Immature natural killer cell (primary cell): ENCODE data around the gene SURF1. TPM values are rescaled to one million over a fixed set of nuclear protein-coding genes. Genes with fewer than 3 reads are reported as not detected.
A peak's percentile ranks its signal among the peaks of the same experiment; 100 is the strongest.

ENCODE experiments used
- DNase-seq, 3 donors: peaks; one replicate each; pipeline ENCODE4 v3.0.0; 2022; ENCODE audit warnings: mixed read lengths in 1 of 3
- H3K27ac Mint-ChIP-seq, 6 donors: one replicate each; pipeline ENCODE4 v1.8.0; 2020; ENCODE audit warnings: mixed read lengths in 6 of 6, mild to moderate bottlenecking in 5 of 6, inconsistent platforms in 4 of 6, moderate library complexity in 3 of 6
- H3K27me3 Mint-ChIP-seq, 3 donors: one replicate each; pipeline ENCODE4 v1.8.0; 2020 to 2021; ENCODE audit warnings: low read depth in 3 of 3, mild to moderate bottlenecking in 3 of 3, mixed read lengths in 3 of 3, moderate library complexity in 3 of 3, inconsistent platforms in 1 of 3
- H3K36me3 Mint-ChIP-seq, 3 donors: one replicate each; pipeline ENCODE4 v1.8.0; 2020; ENCODE audit warnings: mixed read lengths in 3 of 3, inconsistent platforms in 2 of 3, mild to moderate bottlenecking in 2 of 3
- H3K4me1 Mint-ChIP-seq, 2 donors: one replicate each; pipeline ENCODE4 v1.8.0; 2020; ENCODE audit warnings: inconsistent platforms in 2 of 2, mild to moderate bottlenecking in 2 of 2, mixed read lengths in 2 of 2, moderate library complexity in 1 of 2
- H3K4me3 Mint-ChIP-seq, 5 donors: one replicate each; pipeline ENCODE4 v1.8.0; 2020; ENCODE audit warnings: mild to moderate bottlenecking in 5 of 5, mixed read lengths in 5 of 5, inconsistent platforms in 3 of 5, moderate library complexity in 3 of 5
- H3K9me3 Mint-ChIP-seq, 6 donors: one replicate each; pipeline ENCODE4 v1.8.0; 2020; ENCODE audit warnings: mild to moderate bottlenecking in 6 of 6, mixed read lengths in 6 of 6, inconsistent platforms in 4 of 6, moderate library complexity in 3 of 6
- polyA plus RNA-seq, 3 donors: library from polyadenylated mRNA; unstranded; fragments of 300-500 nt; fragmentation: Illumina TruSeq; gene quantifications; one replicate each; pipeline ENCODE4 v1.2.3, GENCODE V29; 2021

Gene SURF1
- polyA plus RNA-seq, 3 donors from 2014 or later, result 104 to 153 (median 131) TPM

DNA sequence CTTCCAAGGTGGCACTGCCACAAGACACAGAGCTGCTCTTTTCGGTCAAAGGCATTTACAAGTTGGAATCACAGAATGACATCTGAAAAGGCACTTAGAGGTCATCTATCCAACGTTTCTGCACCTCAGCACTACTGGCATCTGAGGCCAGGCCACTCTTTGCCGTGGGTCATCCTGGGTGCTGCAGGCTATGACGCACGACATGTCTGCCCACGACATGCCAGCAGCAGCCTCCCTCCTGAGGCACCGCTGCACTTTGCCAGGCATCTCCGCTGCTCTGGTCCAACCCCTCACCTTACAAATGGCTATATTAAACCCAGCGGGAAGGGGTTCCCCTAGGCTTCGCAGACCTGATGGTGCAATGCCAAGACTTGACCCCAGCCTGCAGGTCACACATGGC, 11.5 kb upstream of the SURF1 start:
- H3K27me3 Mint-ChIP-seq, result peaks cover under 1 to 10% (median 5%) of the 10 kb centered on the region in 3 donors
- H3K36me3 Mint-ChIP-seq, result peaks cover 10 to 19% (median 15%) of the 10 kb centered on the region in 3 donors
- H3K4me3 Mint-ChIP-seq, result no peak overlapping the region
- H3K27ac Mint-ChIP-seq, result peak overlapping the region in 1 of 6 donors; percentile 18
- no peak for DNase-seq
- peaks cover 64 to 69% of the 10 kb centered on the region in 2 donors for H3K4me1 Mint-ChIP-seq
- no peaks in the 10 kb centered on the region for H3K9me3 Mint-ChIP-seq

DNA sequence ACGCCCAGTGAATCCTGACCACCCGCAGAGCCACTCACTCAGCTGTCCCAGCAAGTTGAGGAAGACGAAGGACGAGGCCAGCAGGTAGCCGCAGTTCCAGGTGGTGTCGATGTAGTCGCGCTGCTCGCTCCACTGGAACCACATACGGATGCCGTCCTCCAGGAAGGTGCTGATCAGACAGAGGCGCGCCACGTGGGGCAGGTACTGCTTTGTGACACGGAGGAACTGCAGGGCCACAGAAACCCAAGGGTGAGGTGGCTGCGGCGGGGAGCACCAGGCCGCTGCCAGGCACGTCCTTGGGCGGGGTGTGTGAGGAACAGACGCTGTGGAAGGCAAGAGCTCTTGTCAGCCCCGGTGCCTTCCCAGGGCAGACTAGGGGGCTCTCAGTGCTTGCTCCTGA, 10.9 kb upstream of the SURF1 start:
- DNase-seq, result no peak
- no peak overlapping the region for H3K4me3 Mint-ChIP-seq
- H3K27me3 Mint-ChIP-seq, result peaks cover 2 to 10% (median 5%) of the 10 kb centered on the region in 3 donors
- H3K4me1 Mint-ChIP-seq, result peaks cover 59 to 63% of the 10 kb centered on the region in 2 donors
- no peak overlapping the region for H3K27ac Mint-ChIP-seq
- peaks cover 10 to 21% (median 18%) of the 10 kb centered on the region in 3 donors for H3K36me3 Mint-ChIP-seq
- H3K9me3 Mint-ChIP-seq, result no peaks in the 10 kb centered on the region

DNA sequence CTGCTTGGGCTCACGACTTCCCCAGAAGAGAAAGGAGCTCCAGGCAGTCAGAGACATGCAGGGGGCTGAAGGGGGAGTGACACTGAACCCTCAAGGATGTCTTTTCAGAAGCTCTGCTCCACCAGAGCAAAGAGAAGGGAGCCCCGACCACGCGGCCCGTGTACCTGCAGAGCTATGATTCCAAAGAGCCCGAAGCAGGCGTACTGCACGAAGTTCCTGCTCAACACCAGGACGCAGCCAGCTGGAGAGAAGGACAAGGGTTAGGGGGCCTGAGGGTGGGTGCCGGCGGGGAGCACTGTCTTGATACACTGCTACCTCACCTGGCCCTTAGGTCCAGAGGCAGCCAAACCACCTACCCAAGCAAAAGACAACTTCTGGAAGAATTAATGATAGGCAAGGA, 10.1 kb upstream of the SURF1 start:
- peaks cover 2 to 16% (median 5%) of the 10 kb centered on the region in 3 donors for H3K27me3 Mint-ChIP-seq
- peaks cover 13 to 29% (median 22%) of the 10 kb centered on the region in 3 donors for H3K36me3 Mint-ChIP-seq
- no peak overlapping the region for H3K27ac Mint-ChIP-seq
- H3K9me3 Mint-ChIP-seq, result no peaks in the 10 kb centered on the region
- peaks cover 51 to 56% of the 10 kb centered on the region in 2 donors for H3K4me1 Mint-ChIP-seq
- no peak overlapping the region for H3K4me3 Mint-ChIP-seq
- no peak for DNase-seq

DNA sequence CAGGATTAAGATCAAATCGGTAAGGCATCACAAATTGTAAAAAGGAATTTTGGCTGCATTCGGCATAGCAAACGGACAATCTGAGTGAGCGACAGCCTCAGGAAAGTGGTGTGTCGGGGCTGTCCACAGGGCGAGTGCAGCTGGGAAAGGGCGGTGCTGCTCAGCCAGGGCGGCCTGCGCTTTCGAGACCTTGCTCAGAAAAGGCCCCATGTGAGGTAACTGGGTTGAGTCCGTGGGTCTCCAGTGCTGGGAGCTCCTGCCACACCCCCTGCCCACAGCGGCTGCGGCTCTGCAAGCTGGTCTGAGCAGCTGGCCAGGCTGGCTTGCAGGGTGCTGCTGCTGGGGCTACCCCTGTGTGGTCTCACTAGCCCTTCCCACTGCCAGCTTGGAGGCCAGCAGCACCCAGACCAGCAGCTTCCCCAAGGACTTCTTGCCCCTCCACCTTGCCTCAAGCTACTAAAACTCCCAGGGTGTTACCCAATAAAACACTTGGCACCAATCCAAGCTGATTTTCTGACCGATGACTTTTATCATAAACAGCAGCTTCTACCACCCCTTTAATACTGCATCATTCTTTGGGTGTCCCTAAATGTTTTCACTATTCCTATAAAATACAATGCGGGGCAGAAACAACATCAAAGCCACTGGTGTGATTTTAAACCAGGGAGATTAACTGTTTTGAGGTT, 6.2 kb upstream of the SURF1 start:
- H3K36me3 Mint-ChIP-seq, result peaks cover 9 to 35% (median 18%) of the 10 kb centered on the region in 3 donors
- peaks cover 32 to 35% of the 10 kb centered on the region in 2 donors for H3K4me1 Mint-ChIP-seq
- peaks cover 4 to 16% (median 6%) of the 10 kb centered on the region in 3 donors for H3K27me3 Mint-ChIP-seq
- DNase-seq, result no peak
- peak overlapping the region in 2 of 6 donors; percentile 34 to 66 for H3K27ac Mint-ChIP-seq
- H3K9me3 Mint-ChIP-seq, result no peaks in the 10 kb centered on the region
- H3K4me3 Mint-ChIP-seq, result no peak overlapping the region

DNA sequence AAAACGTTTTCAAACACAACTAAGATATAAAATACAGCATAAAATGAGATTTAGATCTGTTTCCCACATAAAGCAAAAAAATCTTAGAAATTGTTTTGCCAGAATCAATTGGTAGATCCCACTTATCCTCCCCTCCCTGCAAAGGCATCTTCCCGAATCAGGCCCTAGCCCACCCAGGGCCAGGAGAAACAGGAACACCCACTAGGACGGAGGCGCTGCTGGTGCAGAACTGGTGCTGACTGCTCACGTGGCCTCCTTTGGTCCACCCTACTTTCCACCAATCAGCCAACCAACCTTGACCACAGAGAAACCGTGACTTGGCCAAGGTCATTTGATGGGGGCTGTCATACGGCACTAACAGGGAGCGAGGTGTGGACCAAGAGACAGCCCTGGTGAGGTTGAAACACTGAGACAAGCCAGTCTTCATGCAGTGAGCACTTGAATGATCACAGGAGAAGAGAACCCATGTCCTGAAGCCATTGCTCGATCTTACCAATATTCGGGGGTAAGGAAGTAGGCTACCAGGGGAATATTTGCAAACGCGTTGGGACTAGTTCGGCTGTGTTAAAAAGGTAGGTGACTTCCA, 5.3 kb upstream of the SURF1 start:
- Mint-ChIP-seq H3K27ac (peak overlapping the region in 4 of 6 donors; percentile 12 to 66 (median 24)), H3K9me3 (no peaks in the 10 kb centered on the region), H3K4me1 (peaks cover 35 to 41% of the 10 kb centered on the region in 2 donors), H3K36me3 (peaks cover 9 to 35% (median 18%) of the 10 kb centered on the region in 3 donors), H3K4me3 (no peak overlapping the region), H3K27me3 (peaks cover 4 to 16% (median 7%) of the 10 kb centered on the region in 3 donors)
- no peak for DNase-seq

DNA sequence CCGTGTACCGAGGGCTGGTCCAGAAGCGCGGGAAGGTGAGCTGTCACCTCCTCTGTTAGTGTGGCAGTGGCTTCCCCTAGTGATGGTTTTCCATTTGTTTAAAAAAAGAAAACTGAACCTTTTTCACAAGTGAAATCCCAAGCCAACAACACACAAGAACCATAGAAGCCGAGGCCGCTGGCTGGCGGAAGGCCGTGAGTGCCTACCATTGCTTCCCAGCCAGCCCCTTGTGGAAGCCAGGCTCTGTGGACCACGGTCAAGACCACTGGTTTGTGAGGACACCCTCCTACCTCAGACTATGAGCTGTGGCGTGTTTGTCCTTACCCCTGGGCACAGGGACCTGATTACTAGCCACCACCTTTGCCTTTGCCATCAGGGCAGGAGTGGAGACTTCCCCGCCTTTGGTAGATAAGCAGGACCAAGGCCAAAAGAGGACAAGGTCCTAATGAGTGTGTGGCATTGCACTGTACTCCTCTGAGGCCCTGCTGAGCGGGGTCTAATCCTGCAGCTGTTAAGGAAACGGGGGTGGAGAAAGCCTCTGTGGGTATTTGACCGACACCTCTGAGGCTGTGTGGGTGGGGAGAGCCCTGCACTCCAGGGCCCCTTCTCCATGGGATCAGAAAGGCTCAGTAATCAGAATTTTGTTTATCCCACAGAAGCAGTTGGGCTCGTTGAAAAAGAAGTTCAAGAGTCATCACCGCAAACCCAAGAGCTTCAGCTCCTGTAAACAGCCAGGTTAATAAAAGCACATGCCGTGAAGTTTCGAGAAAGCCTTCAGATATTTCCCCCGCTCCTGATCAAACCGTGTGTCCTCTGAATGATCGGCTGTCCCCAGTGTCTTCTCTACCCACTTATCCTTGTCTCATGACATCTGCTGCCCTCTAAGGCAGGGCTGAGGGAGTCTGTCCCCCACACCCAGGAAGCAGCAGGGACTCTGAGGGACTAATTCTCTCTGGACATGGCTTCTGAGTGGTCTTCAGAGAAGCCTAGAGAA, 4.4 kb upstream of the SURF1 start:
- DNase-seq, result no peak
- H3K36me3 Mint-ChIP-seq, result peaks cover 9 to 29% (median 15%) of the 10 kb centered on the region in 3 donors
- H3K4me1 Mint-ChIP-seq, result peaks cover 33 to 36% of the 10 kb centered on the region in 2 donors
- H3K4me3 Mint-ChIP-seq, result peak overlapping the region in 1 of 5 donors; percentile 62
- H3K27me3 Mint-ChIP-seq, result peaks cover 4 to 18% (median 9%) of the 10 kb centered on the region in 3 donors
- peak overlapping the region in 4 of 6 donors; percentile 15 to 69 (median 65) for H3K27ac Mint-ChIP-seq
- no peaks in the 10 kb centered on the region for H3K9me3 Mint-ChIP-seq

DNA sequence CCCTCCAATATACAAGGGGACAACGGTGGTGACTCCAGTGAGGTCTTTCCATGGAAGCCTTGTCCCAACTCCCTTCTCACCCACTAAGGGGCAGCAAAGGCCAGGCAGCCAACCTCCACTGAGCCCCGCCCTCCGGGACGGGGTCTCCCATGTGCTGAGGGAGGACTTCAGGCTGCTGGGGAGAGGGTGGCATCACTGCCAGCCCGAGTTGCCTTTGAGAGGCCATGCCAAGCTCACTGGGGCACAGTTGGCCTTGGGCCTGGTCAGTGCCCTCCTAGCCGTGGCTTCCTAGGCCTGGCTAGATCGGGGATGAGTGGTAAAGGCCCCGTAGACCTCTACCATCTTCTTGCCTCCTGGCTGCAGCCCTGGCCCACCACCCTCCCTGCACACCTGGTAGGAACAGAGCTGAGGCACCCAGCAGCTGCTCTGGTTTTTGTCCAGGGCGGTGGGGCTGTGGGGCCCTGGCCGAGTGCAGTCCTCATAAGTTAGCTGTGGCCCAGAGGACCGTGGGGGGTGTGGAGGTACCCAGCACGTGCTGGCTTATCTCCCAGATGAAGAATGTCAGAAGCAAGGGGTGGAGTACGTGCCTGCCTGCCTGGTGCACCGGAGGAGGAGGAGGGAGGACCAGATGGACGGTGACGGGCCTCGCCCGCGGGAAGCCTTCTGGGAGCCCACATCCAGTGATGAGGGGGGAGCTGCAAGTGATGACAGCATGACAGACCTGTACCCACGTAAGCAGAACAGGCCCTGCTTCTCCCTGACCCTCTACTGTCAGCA, 3.3 kb upstream of the SURF1 start:
- Mint-ChIP-seq H3K4me3 (peak overlapping the region in 1 of 5 donors; percentile 84), H3K36me3 (peaks cover 9 to 25% (median 14%) of the 10 kb centered on the region in 3 donors), H3K27me3 (peaks cover 4 to 18% (median 9%) of the 10 kb centered on the region in 3 donors), H3K27ac (peak overlapping the region in 2 of 6 donors; percentile 43 to 72), H3K9me3 (no peaks in the 10 kb centered on the region), H3K4me1 (peaks cover 37 to 43% of the 10 kb centered on the region in 2 donors)
- DNase-seq, result no peak

DNA sequence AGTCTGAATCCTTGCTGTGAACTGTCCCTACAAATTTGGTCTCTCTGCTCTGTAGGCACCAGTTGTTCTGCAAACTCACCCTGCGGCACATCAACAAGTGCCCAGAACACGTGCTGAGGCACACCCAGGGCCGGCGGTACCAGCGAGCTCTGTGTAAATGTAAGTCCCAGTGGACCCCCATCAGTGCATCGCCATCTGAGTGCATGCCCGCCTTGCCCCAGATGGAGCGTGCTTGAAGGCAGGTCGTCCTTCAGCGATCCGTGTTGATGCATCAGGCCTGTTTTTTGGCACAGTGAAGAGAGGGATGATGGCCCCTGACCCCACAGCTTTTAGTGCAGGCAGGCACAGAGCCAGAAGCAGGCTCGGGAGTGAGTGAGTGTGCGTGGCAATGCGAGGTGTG, 1.4 kb upstream of the SURF1 start:
- peak overlapping the region in 5 of 6 donors; percentile 13 to 72 (median 30) for H3K27ac Mint-ChIP-seq
- no peak for DNase-seq

DNA sequence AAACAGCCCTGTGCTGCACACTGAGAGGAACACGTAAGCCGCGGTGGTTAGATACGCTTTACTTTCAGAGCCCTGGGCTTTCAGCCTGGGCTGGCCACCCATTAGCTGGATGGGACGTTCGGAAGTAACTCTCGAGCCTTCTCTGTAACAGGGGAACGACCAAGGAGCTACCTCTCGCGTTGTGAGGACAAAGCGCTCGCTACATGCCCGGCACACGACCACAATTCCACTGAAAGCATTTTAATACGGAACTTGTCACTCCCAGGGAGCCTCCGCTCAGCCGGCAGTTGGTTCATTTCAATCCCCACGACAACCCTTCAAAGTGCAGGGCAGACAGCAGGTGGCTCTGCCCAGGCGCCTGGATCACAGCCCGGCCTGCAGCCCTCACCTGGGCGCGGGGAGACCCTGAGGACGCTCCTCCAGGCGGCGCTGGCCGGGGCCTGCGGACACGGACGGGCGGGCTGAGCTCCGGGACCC, 368 bp downstream of the SURF1 start:
- H3K9me3 Mint-ChIP-seq, result no peaks in the 10 kb centered on the region
- H3K4me3 Mint-ChIP-seq, result peak overlapping the region; percentile 83 to 88 (median 86)
- H3K4me1 Mint-ChIP-seq, result peaks cover 32 to 33% of the 10 kb centered on the region in 2 donors
- H3K36me3 Mint-ChIP-seq, result peaks cover 6 to 18% (median 7%) of the 10 kb centered on the region in 3 donors
- H3K27ac Mint-ChIP-seq, result peak overlapping the region; percentile 78 to 93 (median 84)
- H3K27me3 Mint-ChIP-seq, result peaks cover 2 to 7% (median 6%) of the 10 kb centered on the region in 3 donors
- DNase-seq, result no peak

More for the DNA sequence above, 1.4 kb upstream of the SURF1 start:
- peaks cover 32 to 33% of the 10 kb centered on the region in 2 donors for H3K4me1 Mint-ChIP-seq
- peaks cover 2 to 17% (median 6%) of the 10 kb centered on the region in 3 donors for H3K27me3 Mint-ChIP-seq
- H3K36me3 Mint-ChIP-seq, result peaks cover 5 to 18% (median 7%) of the 10 kb centered on the region in 3 donors
- peak overlapping the region; percentile 67 to 86 (median 78) for H3K4me3 Mint-ChIP-seq
- no peaks in the 10 kb centered on the region for H3K9me3 Mint-ChIP-seq

DNA sequence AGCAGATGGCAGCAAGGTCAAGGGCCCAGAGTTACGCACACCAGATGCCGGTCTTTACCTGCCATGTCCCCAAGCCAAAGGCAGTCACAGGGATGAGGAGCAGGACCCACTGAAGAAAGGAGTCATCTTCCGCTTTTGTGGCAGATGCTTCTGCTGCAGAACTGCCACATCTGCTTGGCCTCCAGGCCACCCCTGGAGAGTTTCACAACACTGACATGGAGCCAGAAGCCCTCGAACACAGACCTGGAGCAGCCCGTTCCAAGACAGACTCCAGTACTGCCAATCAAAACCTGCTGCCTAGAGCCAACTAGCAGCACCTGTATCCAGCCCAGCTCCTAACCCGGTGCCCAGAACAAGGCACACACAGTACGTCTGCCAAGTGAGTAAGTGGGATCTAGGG, 1.5 kb downstream of the SURF1 start:
- H3K4me3 Mint-ChIP-seq, result peak overlapping the region in 4 of 5 donors; percentile 39 to 87 (median 84)
- peak overlapping the region in 5 of 6 donors; percentile 10 to 84 (median 74) for H3K27ac Mint-ChIP-seq
- peaks cover 7 to 23% (median 7%) of the 10 kb centered on the region in 3 donors for H3K36me3 Mint-ChIP-seq
- no peak for DNase-seq
- H3K9me3 Mint-ChIP-seq, result no peaks in the 10 kb centered on the region
- H3K27me3 Mint-ChIP-seq, result peaks cover 2 to 7% (median 6%) of the 10 kb centered on the region in 3 donors
- peaks cover 36 to 41% of the 10 kb centered on the region in 2 donors for H3K4me1 Mint-ChIP-seq

DNA sequence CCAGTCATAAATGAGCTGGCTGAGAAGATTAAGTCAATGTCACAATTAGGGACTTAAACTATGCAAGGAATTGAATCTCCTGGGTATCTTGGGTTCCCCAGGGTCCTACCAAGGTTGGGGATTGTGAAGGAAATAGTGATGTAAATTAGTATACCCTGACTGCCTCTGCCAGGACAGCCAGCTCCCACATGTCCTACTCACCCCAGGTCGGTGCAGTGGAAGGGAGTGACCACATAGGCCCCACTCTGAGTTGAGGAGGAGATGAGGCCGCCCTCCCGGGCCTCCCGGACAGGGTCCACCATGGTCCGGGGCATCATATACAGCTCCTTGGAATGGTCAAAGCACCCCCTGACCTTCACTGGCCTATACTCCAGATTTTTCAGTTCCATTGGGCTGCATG, 2.7 kb downstream of the SURF1 start:
- Mint-ChIP-seq H3K9me3 (no peaks in the 10 kb centered on the region), H3K4me1 (peaks cover 40 to 48% of the 10 kb centered on the region in 2 donors), H3K27ac (no peak overlapping the region), H3K36me3 (peaks cover 7 to 32% (median 14%) of the 10 kb centered on the region in 3 donors), H3K4me3 (peak overlapping the region in 2 of 5 donors; percentile 17 to 57), H3K27me3 (peaks cover 0 to 4% (median 4%) of the 10 kb centered on the region in 3 donors)
- no peak for DNase-seq

DNA sequence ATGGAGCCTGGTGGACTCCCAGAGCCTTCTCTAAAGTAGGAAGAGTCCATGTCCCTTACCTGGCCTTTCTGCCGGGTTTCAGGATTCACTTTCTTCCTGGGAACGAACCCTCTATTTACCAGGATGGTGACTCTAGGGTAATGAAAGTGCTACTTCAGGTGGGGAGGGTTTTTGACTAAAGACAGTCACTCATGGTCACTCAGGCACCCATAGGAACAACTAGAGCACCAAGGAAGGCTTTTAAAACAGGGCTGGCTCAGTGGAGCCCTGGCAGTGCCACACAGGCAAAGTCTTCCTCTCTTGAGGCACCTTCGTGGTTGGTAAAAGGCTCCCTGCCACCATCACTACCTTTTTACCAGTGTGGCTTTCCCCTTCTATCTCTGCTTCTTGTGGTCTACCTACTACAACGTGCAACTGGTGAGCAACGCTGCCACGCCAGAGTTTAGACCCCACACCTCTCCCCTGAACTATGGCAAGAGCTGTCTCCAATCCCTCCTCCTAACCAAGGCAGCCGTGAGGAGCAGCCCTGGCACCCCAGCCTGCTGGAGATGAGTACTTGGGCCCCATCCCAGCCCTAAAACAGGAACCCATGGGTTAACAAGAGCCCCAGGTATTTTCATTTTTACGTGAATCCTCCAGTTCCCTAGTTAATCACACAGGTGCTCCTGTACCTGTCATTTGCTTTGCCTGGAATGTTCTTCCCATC, 3.5 kb downstream of the SURF1 start:
- no peaks in the 10 kb centered on the region for H3K9me3 Mint-ChIP-seq
- H3K4me1 Mint-ChIP-seq, result peaks cover 41 to 48% of the 10 kb centered on the region in 2 donors
- no peak overlapping the region for H3K4me3 Mint-ChIP-seq
- H3K36me3 Mint-ChIP-seq, result peaks cover 11 to 36% (median 14%) of the 10 kb centered on the region in 3 donors
- DNase-seq, result no peak
- peak overlapping the region in 3 of 6 donors; percentile 10 to 86 (median 74) for H3K27ac Mint-ChIP-seq
- H3K27me3 Mint-ChIP-seq, result peaks cover 2 to 9% (median 8%) of the 10 kb centered on the region in 3 donors
